HepG2 (cell line): ENCODE results near the gene SNAI1. TPM values are rescaled to one million over a fixed set of nuclear protein-coding genes. Genes with fewer than 3 reads are reported as not detected.

Source experiments
- AGO2 ChIP-seq: fragments of 200-400 bp; formaldehyde crosslinking; optimal IDR thresholded peaks from 2 replicates; pipeline ENCODE3; 2017; ENCODE audit warnings: mild to moderate bottlenecking, low read depth, low read length, moderate library complexity
- ARID5B ChIP-seq: IDR thresholded peaks from 2 replicates; pipeline ENCODE4 v1.4.0; 2020; ENCODE audit warnings: mild to moderate bottlenecking, missing genetic modification reagents
- CSRNP1 ChIP-seq: sonication (generic); formaldehyde crosslinking; IDR thresholded peaks from 2 replicates; pipeline ENCODE4 v1.8.1; 2023; ENCODE audit warnings: mild to moderate bottlenecking, missing genetic modification reagents
- FIP1L1 ChIP-seq: fragments of 200-400 bp; formaldehyde crosslinking; IDR thresholded peaks from 2 replicates; pipeline ENCODE4 v1.6.1; 2018; ENCODE audit warnings: low read depth, mild to moderate bottlenecking, low read length, moderate library complexity, borderline replicate concordance; ENCODE audit not compliant: insufficient read depth
- KLF11 ChIP-seq: IDR thresholded peaks from 2 replicates; pipeline ENCODE4 v1.6.1; 2016; ENCODE audit warnings: missing compliant biosample characterization
- NPAS2 ChIP-seq: sonication (generic); formaldehyde crosslinking; IDR thresholded peaks from 2 replicates; pipeline ENCODE4 v1.8.0; 2022; ENCODE audit warnings: mild to moderate bottlenecking, missing genetic modification reagents, borderline replicate concordance
- PHB2 ChIP-seq: fragments of 450-650 bp; IDR thresholded peaks from 2 replicates; pipeline ENCODE4 v1.6.1; 2018; ENCODE audit not compliant: partially characterized antibody
- POLR2G ChIP-seq: fragments of 200-400 bp; formaldehyde crosslinking; IDR thresholded peaks from 2 replicates; pipeline ENCODE4 v1.6.1; 2018; ENCODE audit warnings: mild to moderate bottlenecking, low read depth, low read length, moderate library complexity
- RNF219 ChIP-seq: sonication (generic); formaldehyde crosslinking; IDR thresholded peaks from 2 replicates; pipeline ENCODE4 v1.5.0; 2020; ENCODE audit warnings: mild to moderate bottlenecking, missing genetic modification reagents
- SRSF9 ChIP-seq: fragments of 200-400 bp; formaldehyde crosslinking; IDR thresholded peaks from 2 replicates; pipeline ENCODE4 v1.6.1; 2018; ENCODE audit warnings: borderline replicate concordance, mild to moderate bottlenecking, low read depth, low read length; ENCODE audit not compliant: insufficient read depth, poor library complexity, severe bottlenecking
- TEF ChIP-seq: sonication (generic); formaldehyde crosslinking; IDR thresholded peaks from 2 replicates; pipeline ENCODE4 v1.5.0; 2020; ENCODE audit warnings: missing genetic modification reagents
- TRIM24 ChIP-seq: sonication (generic); formaldehyde crosslinking; IDR thresholded peaks from 2 replicates; pipeline ENCODE4 v1.8.0; 2022; ENCODE audit warnings: mild to moderate bottlenecking, missing genetic modification reagents
- U2AF1 ChIP-seq: fragments of 200-400 bp; formaldehyde crosslinking; optimal IDR thresholded peaks from 2 replicates; pipeline ENCODE3; 2017; ENCODE audit warnings: mild to moderate bottlenecking, low read depth, low read length
- ZBTB3 ChIP-seq: sonication (generic); formaldehyde crosslinking; IDR thresholded peaks from 2 replicates; pipeline ENCODE4 v1.4.0; 2020; ENCODE audit warnings: low read depth, mild to moderate bottlenecking, moderate library complexity, missing genetic modification reagents, borderline replicate concordance
- ZNF263 ChIP-seq: sonication (generic); formaldehyde crosslinking; IDR thresholded peaks from 2 replicates; pipeline ENCODE4 v1.4.0; 2020; ENCODE audit warnings: missing genetic modification reagents
- ZNF337 ChIP-seq: sonication (generic); formaldehyde crosslinking; IDR thresholded peaks from 2 replicates; pipeline ENCODE4 v1.5.1; 2020; ENCODE audit warnings: missing genetic modification reagents, low read depth, mild to moderate bottlenecking, borderline replicate concordance
- ZNF563 ChIP-seq: sonication (generic); formaldehyde crosslinking; IDR thresholded peaks from 2 replicates; pipeline ENCODE4 v1.8.0; 2022; ENCODE audit warnings: mild to moderate bottlenecking, moderate library complexity, missing genetic modification reagents
- ZNF570 ChIP-seq: sonication (generic); formaldehyde crosslinking; IDR thresholded peaks from 2 replicates; pipeline ENCODE4 v1.4.0; 2020; ENCODE audit warnings: mild to moderate bottlenecking, missing genetic modification reagents, borderline replicate concordance
- ZNF792 ChIP-seq: IDR thresholded peaks from 2 replicates; pipeline ENCODE4 v1.6.1; 2016
- ZSCAN9 ChIP-seq: IDR thresholded peaks from 2 replicates; pipeline ENCODE4 v1.6.1; 2016; ENCODE audit warnings: borderline replicate concordance
- polyA plus RNA-seq, 8 experiments: library from polyadenylated mRNA; depleted of rRNA in 3 of 8; stranded (reverse) in 7 of 8; unstranded in 1 of 8; fragments of >200 nt; fragmentation: Illumina TruSeq in 4 of 8; extraction: Trizol in 4 of 8; gene quantifications; 2 replicates each; pipeline versions ENCODE4 v1.2.1 to v1.2.3, GENCODE V29; 2011 to 2016; ENCODE audit warnings: low read depth in 4 of 8, missing spikeins in 1 of 8, mixed read lengths in 1 of 8; ENCODE audit not compliant: insufficient read depth in 1 of 8
- total RNA-seq, 5 experiments: library from RNA; depleted of rRNA; stranded (reverse); fragments of >200 nt; fragmentation: Illumina TruSeq; extraction: Trizol; gene quantifications; 2 replicates each; pipeline ENCODE4 v1.2.3, GENCODE V29; 2016; ENCODE audit warnings: low read depth in 1 of 5

Gene SNAI1
- total and polyA plus RNA-seq, 2 of the 13 experiments (the other 11 are each of a cell fraction or from before 2014, with no cell fraction given): 1.3 to 1.4 TPM

DNA sequence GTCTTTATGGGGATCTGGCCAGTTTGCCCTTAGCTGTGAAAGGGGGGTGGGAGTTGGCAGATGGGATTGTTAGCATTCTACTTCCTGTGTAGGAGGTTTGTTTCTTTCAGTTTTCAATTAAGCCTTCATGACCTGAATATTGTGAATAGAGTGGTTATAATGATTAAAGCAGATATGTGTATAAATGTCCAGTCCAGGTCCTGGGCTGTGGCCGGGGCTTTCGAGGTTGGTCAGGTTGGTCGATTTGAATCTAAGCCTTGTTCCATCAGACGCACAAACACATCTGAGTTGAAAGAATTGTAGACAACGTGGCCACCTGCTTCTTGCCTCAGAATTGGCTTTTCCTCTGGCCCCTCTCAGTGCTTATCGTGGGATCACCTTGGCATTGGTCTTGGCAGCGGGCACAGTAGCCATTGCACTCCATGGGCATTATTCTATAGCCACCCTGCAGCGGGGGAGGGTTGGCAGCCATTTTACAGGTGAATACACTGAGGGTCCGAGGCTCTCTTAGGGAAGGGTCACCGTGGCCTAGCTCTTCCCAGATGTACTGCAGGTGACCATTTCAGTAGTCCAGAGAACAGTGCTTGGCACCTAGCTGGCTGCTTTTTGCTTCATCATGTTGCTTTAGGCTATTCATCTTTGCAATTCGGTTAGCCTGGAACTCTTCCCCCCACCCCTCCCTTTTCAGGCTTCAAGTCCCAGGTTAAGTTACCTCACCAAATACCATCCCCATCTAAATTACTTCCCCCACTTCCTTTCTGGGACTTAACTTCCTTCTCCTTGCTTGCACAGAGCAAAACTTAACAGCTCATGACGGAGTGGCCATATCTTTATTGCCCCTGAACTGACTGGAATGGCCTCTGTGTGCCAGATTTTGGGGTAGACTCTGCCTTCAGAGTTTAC lies 45.5 kb upstream of the SNAI1 start (continued):
- TF ChIP-seq SRSF9 (no peak), ZNF570 (CRISPR knock-in tag) (no peak; the same call in 1 of the 2 replicates), POLR2G (no peak), TRIM24 (CRISPR knock-in tag) (no peak), U2AF1 (no peak), FIP1L1 (no peak), ZNF792 (CRISPR knock-in tag) (no peak), ARID5B (CRISPR knock-in tag) (no peak), NPAS2 (CRISPR knock-in tag) (peak; percentile 79; the same call in 1 of the 2 replicates), AGO2 (no peak), TEF (CRISPR knock-in tag) (no peak), ZNF263 (CRISPR knock-in tag) (peak; percentile 59; the same call in 1 of the 2 replicates), ZSCAN9 (CRISPR knock-in tag) (no peak), ZBTB3 (CRISPR knock-in tag) (no peak), PHB2 (no peak), CSRNP1 (CRISPR knock-in tag) (no peak), RNF219 (CRISPR knock-in tag) (no peak), KLF11 (CRISPR knock-in tag) (no peak), ZNF563 (CRISPR knock-in tag) (no peak), ZNF337 (CRISPR knock-in tag) (no peak)
